WTC11 (cell line): Measurements from ENCODE around the gene SYNPO2.
"Not testable (repeated sequence)": the region's sequence is repeated elsewhere in the genome, so short reads cannot be mapped to it uniquely, and the experiment has no call there.

Experiments used
- ZNF317 ChIP-seq: sonication (generic); formaldehyde crosslinking; IDR thresholded peaks from 2 replicates; pipeline ENCODE4 v1.8.1; 2023; ENCODE audit warnings: low read depth, mild to moderate bottlenecking, moderate library complexity, missing genetic modification reagents, borderline replicate concordance
- ZNF671 ChIP-seq: fragments of 250-450 bp; sonication (Bioruptor Pico); IDR thresholded peaks from 2 replicates; pipeline ENCODE4 v1.8.0; 2021; ENCODE audit warnings: mild to moderate bottlenecking
- TF ChIP-seq, protein P1 (sequence below): fragments of 200-600 bp; IDR thresholded peaks from 2 replicates; pipeline ENCODE4 v1.8.0; 2022; ENCODE audit warnings: antibody characterized with exemption

DNA sequence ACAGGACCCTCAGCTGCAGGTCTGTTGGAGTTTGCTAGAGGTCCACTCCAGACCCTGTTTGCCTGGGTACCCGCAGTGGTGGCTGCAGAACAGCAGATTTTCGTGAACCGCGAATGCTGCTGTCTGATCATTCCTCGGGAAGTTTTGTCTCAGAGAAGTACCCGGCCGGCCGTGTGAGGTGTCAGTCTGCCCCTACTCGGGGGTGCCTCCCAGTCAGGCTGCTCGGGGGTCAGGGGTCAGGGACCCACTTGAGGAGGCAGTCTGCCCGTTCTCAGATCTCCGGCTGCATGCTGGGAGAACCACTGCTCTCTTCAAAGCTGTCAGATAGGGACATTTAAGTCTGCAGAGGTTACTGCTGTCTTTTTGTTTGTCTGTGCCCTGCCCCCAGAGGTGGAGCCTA lies 178.5 kb downstream of the SYNPO2 start:
- TF ChIP-seq, protein P1, sequence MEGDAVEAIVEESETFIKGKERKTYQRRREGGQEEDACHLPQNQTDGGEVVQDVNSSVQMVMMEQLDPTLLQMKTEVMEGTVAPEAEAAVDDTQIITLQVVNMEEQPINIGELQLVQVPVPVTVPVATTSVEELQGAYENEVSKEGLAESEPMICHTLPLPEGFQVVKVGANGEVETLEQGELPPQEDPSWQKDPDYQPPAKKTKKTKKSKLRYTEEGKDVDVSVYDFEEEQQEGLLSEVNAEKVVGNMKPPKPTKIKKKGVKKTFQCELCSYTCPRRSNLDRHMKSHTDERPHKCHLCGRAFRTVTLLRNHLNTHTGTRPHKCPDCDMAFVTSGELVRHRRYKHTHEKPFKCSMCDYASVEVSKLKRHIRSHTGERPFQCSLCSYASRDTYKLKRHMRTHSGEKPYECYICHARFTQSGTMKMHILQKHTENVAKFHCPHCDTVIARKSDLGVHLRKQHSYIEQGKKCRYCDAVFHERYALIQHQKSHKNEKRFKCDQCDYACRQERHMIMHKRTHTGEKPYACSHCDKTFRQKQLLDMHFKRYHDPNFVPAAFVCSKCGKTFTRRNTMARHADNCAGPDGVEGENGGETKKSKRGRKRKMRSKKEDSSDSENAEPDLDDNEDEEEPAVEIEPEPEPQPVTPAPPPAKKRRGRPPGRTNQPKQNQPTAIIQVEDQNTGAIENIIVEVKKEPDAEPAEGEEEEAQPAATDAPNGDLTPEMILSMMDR: not testable (repeated sequence)
- TF ChIP-seq ZNF671 (CRISPR knock-in tag); ZNF317: not testable (repeated sequence)
